Peyer's patch (tissue), 4 donors: ENCODE results near the gene EML4. TPM values are rescaled to one million over a fixed set of nuclear protein-coding genes. Genes with fewer than 3 reads are reported as not detected.
"Not testable (repeated sequence)": the region's sequence is repeated elsewhere in the genome, so short reads cannot be mapped to it uniquely, and the experiment has no call there.

Experiments
- DNase-seq, 3 donors: peaks; one replicate each; pipeline ENCODE4 v3.0.0-alpha.2; 2017 to 2019
- H3K27ac ChIP-seq, 4 donors: fragments of 200-600 bp; sonication (generic); one replicate each; pipeline ENCODE4 v1.5.1; 2016 to 2019
- H3K27me3 ChIP-seq, 2 donors: fragments of 200-600 bp; sonication (generic); one replicate each; pipeline ENCODE4 v1.5.1; 2019
- H3K36me3 ChIP-seq, 3 donors: fragments of 200-600 bp; sonication (generic); one replicate each; pipeline ENCODE4 v1.5.1; 2016 to 2019
- H3K4me1 ChIP-seq, 4 donors: fragments of 200-600 bp; sonication (generic); one replicate each; pipeline ENCODE4 v1.5.1; 2016 to 2019
- H3K4me3 ChIP-seq, 4 donors: fragments of 200-600 bp; sonication (generic); 1 replicate in 3 of 4; 2 replicates in 1 of 4; pipeline ENCODE4 v1.5.1; 2016 to 2019; ENCODE audit warnings: mild to moderate bottlenecking in 1 of 4
- H3K9me3 ChIP-seq, 4 donors: fragments of 200-600 bp; sonication (generic); one replicate each; pipeline ENCODE4 v1.5.1; 2016 to 2019; ENCODE audit warnings: mild to moderate bottlenecking in 1 of 4
- POLR2A ChIP-seq, 2 donors: fragments of 450-650 bp; IDR thresholded peaks; one replicate each; pipeline ENCODE4 v1.5.1; 2017; ENCODE audit warnings: antibody characterized with exemption in 2 of 2, mild to moderate bottlenecking in 2 of 2, moderate library complexity in 2 of 2
- total RNA-seq, 4 donors: library from RNA; depleted of rRNA; stranded (reverse); fragments of >200 nt; gene quantifications; one replicate each; pipeline ENCODE4 v1.1.0, GENCODE V29; 2016
- TF ChIP-seq, protein P1 (sequence below), 6 experiments: fragments of 450-650 bp in 4 of 6; fragments of 200-600 bp in 2 of 6; sonication (generic) in 1 of 6; IDR thresholded peaks; one replicate each; pipeline ENCODE4 v1.5.1; 2017 to 2019; ENCODE audit warnings: antibody characterized with exemption in 6 of 6, mild to moderate bottlenecking in 3 of 6, moderate library complexity in 1 of 6

The EML4 gene
- total RNA-seq, 4 donors from 2014 or later: 73.7 to 115 (median 84.4) TPM

DNA sequence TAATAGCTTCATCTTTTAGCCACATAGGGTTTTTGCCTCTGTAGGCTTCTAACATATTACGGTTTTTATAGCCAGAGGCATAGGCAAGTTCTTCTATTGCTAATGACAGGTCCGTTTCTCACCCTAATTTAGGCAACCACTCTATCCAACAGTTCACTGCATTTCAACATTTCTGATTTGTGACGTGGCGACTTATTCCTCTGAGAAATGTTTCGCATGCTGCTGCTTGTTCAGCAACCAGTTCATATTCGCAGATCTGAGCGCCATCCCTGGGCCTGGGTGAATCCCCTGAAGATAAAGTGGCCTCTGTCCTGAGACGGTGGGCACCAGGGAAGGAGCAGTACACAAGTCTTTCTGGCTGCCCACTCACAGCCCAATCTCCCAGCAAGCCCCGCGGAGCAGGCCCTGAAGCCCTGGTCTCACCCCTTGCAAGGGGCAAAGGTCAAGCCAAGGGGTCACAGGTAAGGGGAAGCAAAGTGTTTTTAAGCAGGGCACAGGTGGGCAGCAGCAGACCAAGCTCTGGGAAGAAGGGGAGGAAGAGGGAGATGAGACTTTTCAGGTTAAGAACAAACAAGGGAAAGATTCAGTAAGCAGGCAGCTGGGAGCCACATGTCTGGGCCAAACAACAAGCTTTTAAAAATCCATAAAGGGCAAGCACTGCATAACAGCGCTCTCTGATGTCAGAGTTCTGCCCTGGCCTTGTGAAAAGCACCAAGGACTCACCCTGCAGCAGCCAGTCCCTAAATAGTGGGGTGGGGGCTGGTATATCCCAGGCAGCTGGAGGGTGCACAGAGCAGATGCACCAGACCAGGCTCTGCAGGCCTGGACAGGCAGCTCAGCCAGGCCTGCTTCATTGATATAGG is 202.7 kb downstream of the EML4 start:
- TF ChIP-seq POLR2A (IDR thresholded peaks at IDR 0.05): no peak
- TF ChIP-seq, protein P1, sequence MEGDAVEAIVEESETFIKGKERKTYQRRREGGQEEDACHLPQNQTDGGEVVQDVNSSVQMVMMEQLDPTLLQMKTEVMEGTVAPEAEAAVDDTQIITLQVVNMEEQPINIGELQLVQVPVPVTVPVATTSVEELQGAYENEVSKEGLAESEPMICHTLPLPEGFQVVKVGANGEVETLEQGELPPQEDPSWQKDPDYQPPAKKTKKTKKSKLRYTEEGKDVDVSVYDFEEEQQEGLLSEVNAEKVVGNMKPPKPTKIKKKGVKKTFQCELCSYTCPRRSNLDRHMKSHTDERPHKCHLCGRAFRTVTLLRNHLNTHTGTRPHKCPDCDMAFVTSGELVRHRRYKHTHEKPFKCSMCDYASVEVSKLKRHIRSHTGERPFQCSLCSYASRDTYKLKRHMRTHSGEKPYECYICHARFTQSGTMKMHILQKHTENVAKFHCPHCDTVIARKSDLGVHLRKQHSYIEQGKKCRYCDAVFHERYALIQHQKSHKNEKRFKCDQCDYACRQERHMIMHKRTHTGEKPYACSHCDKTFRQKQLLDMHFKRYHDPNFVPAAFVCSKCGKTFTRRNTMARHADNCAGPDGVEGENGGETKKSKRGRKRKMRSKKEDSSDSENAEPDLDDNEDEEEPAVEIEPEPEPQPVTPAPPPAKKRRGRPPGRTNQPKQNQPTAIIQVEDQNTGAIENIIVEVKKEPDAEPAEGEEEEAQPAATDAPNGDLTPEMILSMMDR (IDR thresholded peaks at IDR 0.05): no peak
- DNase-seq: no peak
- no peaks in the 10 kb centered on the region for H3K27me3 ChIP-seq
- H3K9me3 ChIP-seq: no peaks in the 10 kb centered on the region
- H3K36me3 ChIP-seq: no peaks in the 10 kb centered on the region
- no peak overlapping the region for H3K27ac ChIP-seq
- H3K4me1 ChIP-seq: peaks cover 0 to 9% (median 0%) of the 10 kb centered on the region in 4 donors
- no peak overlapping the region for H3K4me3 ChIP-seq

DNA sequence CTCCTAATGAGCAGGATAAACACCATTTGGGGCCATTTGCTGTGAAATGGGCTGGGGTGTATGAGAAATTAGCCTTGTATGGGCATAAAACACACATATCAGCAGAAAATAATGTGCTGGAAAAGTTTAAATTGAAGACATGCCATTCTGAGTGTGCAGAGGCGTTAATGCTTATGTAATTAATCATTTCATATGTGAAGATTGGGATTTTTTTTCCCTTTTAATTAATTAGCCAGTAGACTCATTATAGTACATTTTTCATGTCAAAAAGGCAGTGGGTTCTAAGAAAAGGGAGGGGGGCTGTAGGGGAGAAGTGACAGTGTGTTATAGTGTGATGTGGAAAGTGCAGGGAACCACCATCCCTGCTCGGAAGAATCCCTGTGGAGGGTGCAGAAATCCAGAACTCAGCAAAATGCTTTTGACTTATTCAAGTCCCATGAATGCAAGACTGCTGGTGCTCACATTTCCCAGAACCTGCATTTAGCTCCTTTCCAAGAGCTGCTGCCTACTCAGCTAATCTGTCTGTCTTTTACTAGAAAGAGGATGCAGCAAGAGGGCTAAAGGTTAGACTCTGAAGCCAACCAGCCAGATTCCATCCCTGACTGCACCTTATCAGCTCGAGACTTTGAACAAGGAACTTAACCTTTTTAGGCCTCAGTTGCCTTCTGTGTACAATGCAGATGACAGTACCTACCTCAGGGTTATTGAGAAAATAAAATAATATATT is 203.5 kb downstream of the EML4 start:
- no peaks in the 10 kb centered on the region for H3K36me3 ChIP-seq
- no peak overlapping the region for H3K27ac ChIP-seq
- no peaks in the 10 kb centered on the region for H3K27me3 ChIP-seq
- no peaks in the 10 kb centered on the region for H3K9me3 ChIP-seq
- H3K4me3 ChIP-seq: no peak overlapping the region
- H3K4me1 ChIP-seq: peaks cover 0 to 9% (median 0%) of the 10 kb centered on the region in 4 donors
- TF ChIP-seq, protein P1 (IDR thresholded peaks at IDR 0.05): no peak
- no peak for TF ChIP-seq POLR2A (IDR thresholded peaks at IDR 0.05)
- DNase-seq: no peak

DNA sequence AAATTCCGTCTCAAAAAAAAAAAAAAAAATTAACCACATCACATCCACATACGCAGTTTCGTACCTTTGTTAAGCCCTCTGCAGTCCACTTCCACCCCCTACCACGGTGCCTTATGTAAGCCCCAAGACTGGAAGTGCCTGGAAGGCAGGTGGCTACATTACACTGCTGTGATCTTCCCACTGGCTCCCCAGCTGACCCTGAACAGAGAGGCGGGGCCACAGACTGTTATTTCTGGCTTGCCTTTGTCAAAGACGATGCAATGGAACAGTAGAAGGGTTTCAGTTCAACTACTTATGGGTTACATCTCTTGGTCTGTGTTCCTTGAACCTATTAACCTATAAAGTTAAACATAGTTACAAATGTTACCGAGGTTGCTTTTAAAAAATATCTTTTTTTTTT is 207.6 kb downstream of the EML4 start:
- H3K4me1 ChIP-seq: peaks cover 0 to 8% (median 0%) of the 10 kb centered on the region in 4 donors
- H3K9me3 ChIP-seq: no peaks in the 10 kb centered on the region
- TF ChIP-seq POLR2A (IDR thresholded peaks at IDR 0.05): no peak
- TF ChIP-seq, protein P1 (IDR thresholded peaks at IDR 0.05): no peak
- H3K27ac ChIP-seq: no peak overlapping the region
- no peak for DNase-seq
- no peaks in the 10 kb centered on the region for H3K27me3 ChIP-seq
- H3K4me3 ChIP-seq: no peak overlapping the region
- no peaks in the 10 kb centered on the region for H3K36me3 ChIP-seq

DNA sequence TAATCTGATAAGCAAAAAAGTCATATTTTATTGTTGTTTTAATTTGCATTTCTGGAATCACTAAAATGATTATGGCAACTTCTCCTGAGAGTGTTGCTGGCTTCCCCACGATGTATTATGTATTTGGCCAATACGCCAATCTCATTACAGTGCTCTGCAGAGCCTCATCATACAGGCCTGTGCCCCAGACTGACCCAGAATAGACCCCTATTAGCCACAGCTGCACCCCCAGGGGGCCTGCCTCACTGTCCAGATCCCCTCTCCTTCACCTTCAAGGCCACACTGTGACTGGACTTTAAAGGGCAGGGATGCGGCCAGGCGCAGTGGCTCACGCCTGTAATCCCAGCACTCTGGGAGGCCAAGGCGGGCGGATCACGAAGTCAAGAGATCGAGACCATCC is 209.3 kb downstream of the EML4 start:
- Histone ChIP-seq H3K4me3 (no peak overlapping the region), H3K4me1 (peaks cover 0 to 4% (median 0%) of the 10 kb centered on the region in 4 donors), H3K27me3 (no peaks in the 10 kb centered on the region), H3K27ac (no peak overlapping the region), H3K9me3 (no peaks in the 10 kb centered on the region), H3K36me3 (no peaks in the 10 kb centered on the region)
- DNase-seq: no peak
- TF ChIP-seq POLR2A (IDR thresholded peaks at IDR 0.05): no peak
- TF ChIP-seq, protein P1 (IDR thresholded peaks at IDR 0.05): no peak

DNA sequence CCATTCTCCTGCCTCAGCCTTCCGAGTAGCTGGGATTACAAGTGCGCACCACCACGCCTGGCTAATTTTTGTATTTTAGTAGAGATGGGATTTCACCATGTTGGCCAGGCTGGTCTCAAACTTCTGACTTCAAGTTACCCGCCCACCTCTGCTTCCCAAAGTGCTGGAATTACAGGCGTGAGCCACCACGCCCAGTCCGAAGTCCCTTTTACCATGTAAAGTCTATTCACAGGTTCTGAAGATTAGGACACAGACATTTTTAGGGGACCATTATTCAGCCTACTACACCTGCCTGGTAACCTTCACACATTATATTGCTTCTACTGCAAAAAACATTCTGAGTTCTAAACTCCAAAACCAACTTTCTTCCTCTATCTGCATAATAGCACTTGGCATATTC is 210.9 kb downstream of the EML4 start:
- H3K4me3 ChIP-seq, H3K27ac ChIP-seq, H3K9me3 ChIP-seq, H3K36me3 ChIP-seq, H3K4me1 ChIP-seq, DNase-seq, H3K27me3 ChIP-seq: not testable (repeated sequence)

DNA sequence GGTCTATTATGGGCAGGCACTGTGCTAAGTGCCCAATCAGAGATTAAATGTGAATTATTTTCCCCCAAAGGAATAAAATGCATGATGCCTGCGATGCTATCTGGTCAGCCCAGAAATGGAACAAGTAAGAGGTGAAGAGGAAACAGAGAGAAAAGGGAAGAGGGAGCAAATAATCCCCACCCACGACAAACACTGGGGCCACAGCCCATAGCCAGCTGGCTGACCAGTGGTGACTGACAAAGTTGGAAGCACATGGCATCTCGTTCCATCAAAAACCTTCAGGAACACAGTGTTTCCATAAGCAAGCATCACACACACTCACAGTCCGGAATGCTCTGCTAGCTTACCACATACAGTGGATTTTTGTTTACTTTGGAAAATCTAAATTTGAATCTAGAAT is 213.0 kb downstream of the EML4 start:
- Histone ChIP-seq H3K36me3 (no peaks in the 10 kb centered on the region), H3K27ac (no peak overlapping the region), H3K4me3 (no peak overlapping the region), H3K4me1 (peaks cover 0 to 4% (median 0%) of the 10 kb centered on the region in 4 donors), H3K9me3 (no peaks in the 10 kb centered on the region), H3K27me3 (no peaks in the 10 kb centered on the region)
- no peak for DNase-seq
- TF ChIP-seq, protein P1 (IDR thresholded peaks at IDR 0.05): no peak
- no peak for TF ChIP-seq POLR2A (IDR thresholded peaks at IDR 0.05)
